AG10803 (cell line): ENCODE data around the gene ST7.

Experiments used
- DNase-seq: peaks from one replicate; pipeline ENCODE4 v3.0.0; 2010; ENCODE audit warnings: low read depth
- H3K4me3 ChIP-seq: 2 replicates; pipeline ENCODE4 v1.5.1; 2011; ENCODE audit warnings: mild to moderate bottlenecking, low read length, control low read depth
- TF ChIP-seq, protein P1 (sequence below): conservative IDR thresholded peaks from 2 replicates; pipeline ENCODE4 v1.5.1; 2011; ENCODE audit warnings: mild to moderate bottlenecking, low read length, control low read depth, inconsistent platforms

Gene ST7

DNA sequence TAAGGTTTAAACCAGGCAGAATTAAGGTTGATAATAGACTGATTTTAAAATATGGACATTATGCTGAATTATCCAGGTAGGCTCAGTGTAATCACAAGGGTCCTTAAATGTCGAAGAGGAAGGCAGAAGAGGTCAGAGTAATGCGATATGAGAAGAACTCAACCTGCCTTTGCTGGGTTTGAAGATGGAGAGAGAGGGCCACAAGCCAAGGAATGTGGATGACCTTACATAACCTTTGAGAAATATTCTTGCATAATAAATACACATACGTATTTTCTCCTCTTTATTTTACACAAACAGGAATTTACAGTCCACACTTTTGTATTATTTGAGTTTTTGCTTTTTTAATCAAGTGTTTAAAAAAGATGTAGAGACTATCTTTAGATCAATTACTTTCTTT lies 88.5 kb downstream of the ST7 start:
- peak; percentile 13 for DNase-seq
- TF ChIP-seq, protein P1, sequence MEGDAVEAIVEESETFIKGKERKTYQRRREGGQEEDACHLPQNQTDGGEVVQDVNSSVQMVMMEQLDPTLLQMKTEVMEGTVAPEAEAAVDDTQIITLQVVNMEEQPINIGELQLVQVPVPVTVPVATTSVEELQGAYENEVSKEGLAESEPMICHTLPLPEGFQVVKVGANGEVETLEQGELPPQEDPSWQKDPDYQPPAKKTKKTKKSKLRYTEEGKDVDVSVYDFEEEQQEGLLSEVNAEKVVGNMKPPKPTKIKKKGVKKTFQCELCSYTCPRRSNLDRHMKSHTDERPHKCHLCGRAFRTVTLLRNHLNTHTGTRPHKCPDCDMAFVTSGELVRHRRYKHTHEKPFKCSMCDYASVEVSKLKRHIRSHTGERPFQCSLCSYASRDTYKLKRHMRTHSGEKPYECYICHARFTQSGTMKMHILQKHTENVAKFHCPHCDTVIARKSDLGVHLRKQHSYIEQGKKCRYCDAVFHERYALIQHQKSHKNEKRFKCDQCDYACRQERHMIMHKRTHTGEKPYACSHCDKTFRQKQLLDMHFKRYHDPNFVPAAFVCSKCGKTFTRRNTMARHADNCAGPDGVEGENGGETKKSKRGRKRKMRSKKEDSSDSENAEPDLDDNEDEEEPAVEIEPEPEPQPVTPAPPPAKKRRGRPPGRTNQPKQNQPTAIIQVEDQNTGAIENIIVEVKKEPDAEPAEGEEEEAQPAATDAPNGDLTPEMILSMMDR, result no peak
- no peak overlapping the region for H3K4me3 ChIP-seq

DNA sequence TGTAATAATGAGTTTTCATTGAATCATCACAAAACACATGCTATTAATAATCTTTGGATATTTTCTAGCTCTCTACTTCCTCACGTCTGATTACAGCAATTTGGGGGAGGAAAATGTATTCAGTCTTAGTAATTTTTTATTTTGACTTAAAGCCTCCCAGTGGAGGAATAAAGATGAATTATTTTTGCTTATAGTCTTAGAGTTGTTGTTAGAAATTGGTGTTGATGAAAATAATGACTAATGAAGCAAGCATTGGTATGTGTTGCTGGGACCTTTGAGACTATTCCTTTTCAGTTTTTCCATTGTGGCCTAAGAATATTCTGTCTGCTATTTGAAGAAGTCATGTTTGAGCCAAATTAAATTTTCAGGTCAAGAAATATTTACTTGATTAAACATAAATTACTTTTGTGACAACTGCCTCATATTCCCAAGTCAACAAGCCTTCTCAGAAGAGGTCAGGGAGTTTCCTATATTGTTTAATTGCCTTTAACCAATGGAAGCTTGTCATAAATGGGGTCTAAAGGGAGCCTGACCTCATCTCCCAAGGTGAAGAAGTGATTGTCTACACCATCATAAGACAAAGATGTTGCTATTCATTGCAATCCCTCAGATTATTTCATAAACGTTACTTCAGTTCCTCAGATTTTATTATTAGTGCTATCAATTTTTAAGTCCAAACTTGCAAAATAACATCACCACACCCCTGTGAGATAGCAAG lies 90.0 kb downstream of the ST7 start:
- no peak overlapping the region for H3K4me3 ChIP-seq
- peak; percentile 73 for DNase-seq
- TF ChIP-seq, protein P1, result no peak

DNA sequence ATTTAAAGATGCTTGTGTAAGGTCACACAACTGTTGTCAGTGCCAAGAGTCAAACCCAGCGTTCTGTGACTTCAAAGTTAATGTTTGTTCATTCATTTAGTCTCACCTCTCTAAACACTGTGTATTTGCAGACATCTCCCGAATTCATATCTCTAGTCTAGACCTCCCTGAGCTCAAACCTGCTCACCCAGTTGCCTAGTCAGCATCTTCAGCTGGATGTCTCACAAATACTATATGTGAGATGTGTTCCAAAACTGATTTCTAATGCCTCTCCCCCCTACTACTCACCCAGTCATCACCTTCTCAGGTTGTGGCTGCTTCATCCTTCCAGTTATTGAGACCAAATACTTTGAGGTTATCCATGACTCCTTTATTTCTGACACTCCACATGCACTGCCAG lies 91.4 kb downstream of the ST7 start:
- TF ChIP-seq, protein P1, result no peak
- no peak for DNase-seq
- H3K4me3 ChIP-seq, result no peak overlapping the region

DNA sequence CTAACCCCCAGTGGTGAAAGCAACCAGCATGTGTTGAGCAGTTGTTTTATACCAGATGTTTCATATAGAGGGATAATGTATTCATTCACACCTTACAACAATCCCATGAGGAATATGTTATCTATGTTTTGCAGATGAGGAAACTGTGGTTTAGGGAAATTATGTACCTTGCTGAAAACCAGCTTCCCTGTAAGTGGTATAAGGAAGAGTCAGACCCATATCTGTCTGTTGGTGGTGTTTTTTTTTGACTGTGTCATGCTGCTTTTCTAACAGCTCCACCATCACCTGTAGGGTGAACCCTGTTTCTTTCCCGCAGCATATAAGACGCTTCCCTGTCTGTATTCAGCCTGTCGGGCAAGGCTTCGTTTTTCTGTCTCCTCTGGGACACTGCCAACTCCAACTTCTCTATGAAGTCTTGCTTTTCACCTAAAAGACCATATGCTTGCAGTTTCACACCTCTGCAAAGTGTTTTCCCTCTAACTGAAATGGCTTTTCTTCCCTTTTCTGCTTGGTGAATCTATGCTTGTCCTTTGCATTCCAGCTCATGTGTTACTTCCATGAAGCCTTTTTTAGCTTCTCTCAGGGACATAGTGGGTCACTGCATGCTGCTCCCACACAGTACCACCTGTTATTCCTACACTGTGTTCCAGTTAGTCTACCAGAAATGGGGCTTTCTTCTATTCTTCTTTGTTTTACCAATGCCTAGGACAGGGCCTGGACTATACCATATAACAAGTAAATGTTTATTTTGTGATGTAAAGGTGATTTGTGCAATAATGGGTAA lies 92.8 kb downstream of the ST7 start:
- TF ChIP-seq, protein P1, result no peak
- no peak overlapping the region for H3K4me3 ChIP-seq
- no peak for DNase-seq

DNA sequence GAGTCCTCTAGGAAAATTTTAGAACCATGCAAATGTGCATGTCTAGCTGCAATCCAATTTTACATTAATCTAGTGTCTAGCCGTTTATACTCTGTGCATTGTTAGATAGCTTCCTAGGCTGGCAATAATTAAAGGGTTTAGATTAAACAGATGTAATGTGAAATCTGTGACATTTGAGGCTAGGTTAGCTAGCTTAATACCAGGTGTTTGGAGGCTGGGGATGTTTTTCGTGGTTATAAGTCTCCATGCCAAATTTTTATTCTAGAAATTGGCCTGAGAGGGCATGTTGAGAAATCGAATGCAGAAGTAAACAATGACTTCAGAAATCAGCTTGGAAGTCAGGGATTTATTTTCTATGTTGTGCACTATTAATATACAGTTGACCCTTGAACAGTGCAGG lies 94.2 kb downstream of the ST7 start:
- TF ChIP-seq, protein P1, result no peak
- peak; percentile 31 for DNase-seq

DNA sequence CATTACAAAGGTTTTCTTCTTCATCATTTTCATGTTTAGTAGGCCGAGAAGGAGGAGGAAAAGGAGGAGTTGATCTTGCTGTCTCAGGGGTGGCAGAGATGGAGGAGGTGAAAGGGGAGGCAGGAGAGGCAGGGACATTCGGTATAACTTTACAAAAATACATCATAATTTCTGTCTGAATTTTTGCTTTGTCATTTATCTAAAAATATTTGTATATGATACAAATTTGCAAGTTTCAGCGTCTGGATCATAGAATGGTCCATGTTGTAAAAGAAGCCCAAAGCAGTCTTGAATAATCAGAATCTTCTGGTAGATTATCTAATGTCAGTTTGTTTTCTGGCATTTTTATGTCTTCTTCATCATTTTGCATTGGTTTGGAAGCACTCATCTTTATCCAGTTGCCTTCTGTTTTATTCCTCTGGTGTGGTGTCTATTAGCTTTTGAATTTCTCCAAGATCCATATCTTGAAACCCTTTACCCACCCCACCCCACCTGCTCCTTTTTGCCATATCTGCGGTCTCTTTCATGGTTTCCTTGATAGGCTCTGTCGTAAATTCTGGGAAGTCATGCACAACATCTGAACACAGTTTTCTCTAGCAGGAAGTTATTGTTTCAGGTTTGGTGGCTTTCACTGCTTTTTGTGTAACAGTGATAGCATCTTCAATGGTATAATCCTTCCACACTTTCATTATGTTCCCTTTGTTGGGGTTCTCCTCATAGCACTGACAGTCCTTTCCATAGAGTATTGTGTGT lies 95.0 kb downstream of the ST7 start:
- H3K4me3 ChIP-seq, result no peak overlapping the region
- TF ChIP-seq, protein P1, result no peak
- no peak for DNase-seq

More for the DNA sequence above, 94.2 kb downstream of the ST7 start:
- no peak overlapping the region for H3K4me3 ChIP-seq
